ENCODE results near the gene RXRG. TPM values are rescaled to one million over a fixed set of nuclear protein-coding genes. Genes with fewer than 3 reads are reported as not detected.

Gene RXRG
- polyA plus RNA-seq, 1 donor = 51.3 TPM

DNA sequence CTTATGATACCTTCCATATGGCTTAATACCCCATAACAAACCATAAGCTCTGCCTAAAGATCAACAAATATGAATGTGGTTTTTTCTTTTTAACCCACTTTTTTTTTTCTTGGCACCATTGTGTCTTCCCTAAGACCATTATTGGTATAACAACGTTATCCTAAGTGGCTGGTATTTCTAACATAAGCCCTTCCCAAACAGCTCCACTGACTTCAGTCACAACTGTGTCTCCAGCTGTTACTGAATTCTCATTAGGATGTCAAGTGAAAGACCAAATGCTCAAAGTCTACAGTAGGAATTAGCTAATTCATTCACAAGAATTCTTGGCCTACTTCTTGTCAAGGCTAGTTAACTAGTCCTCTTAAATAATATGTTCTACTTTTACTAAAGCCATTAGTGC, 4.2 kb upstream of the RXRG start:
- DNase-seq = no peak

DNA sequence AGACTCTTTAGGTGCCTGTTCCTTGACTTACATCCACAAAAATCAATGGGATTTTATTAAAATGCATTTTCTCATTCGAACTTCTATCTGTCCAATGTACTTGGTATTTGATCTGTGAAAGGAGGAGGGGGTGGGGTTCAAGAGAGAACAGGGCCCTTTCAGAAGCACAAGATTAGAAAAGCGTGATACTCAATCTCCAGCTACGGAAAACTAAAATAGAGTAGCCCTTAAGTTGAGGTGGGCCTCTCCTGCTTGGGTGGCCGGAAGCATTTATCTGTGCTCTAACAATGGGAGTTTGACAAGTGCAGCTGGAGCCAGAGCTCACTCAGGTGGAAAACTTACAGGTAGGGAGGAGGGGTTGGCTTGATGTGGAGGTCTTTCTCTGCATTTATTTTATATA, 462 bp upstream of the RXRG start:
- no peak for DNase-seq

GRCh38 chr1:165443539-165444311, 1.2 kb downstream of the RXRG start:
- DNase-seq = peak; percentile 66

- no peak for DNase-seq
Measured at GRCh38 chr1:165442653-165443052, 2.3 kb downstream of the RXRG start.

GRCh38 chr1:165442053-165442452, 2.9 kb downstream of the RXRG start:
- DNase-seq = no peak

GRCh38 chr1:165441166-165441880, 3.6 kb downstream of the RXRG start:
- no peak for DNase-seq

DNA sequence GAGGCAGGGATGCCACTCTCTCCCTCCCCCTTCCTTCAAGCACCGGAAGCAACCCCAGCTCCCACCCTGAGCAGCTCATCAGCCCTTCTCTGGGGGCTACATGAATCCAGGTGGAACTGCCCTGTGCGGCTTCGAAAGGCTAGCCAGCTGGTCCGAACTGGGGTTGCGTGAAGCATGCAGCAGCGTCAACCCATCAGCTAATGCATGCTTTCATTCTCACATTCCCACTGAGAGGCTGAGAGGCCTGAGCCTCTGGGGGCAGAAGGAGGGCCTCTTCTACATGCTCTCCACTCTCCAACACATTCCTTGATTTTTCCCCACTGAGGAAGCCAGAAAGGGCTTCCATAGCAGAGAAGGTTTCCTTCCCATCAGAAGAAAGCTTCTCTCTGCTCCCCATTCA, 5.6 kb downstream of the RXRG start:
- DNase-seq = no peak

DNA sequence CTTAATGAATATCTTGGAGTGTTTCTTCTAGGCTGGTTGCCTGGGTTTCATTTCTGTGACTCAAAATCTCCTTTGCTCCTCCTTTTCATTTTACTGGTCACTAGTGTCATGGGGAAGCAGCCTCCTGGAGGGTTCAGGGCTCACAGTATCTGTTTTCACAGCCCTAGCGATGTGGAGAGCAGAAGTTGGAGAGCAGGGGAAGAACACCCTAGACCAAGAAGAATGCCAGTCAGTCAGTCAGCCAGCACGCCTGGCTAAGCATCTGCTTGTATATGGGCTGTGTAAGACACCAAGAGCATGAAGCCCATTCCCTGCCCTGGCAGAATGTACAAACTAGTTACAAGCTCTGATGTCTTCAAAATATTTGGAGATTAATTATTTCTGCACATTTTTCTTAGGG, 7.9 kb downstream of the RXRG start:
- no peak for DNase-seq

DNA sequence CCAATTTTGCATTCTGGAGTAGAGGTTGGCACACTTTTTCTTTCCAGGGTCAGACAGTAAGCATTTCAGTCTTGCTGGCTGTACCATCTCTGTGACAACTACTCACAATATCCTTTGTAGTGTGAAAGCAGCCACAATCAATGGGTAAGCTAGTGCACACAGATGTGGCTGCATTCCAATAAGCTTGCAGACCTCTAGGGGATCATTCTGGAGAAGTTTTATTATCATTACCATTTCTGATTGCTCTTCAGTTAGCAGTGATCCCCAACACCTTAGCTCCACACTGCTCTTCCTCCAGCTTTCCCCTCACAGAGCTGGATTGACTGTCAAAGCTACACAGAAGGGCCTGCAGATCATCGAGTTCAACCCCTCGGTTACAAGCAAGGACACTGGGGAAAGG, 9.1 kb downstream of the RXRG start:
- no peak for DNase-seq

DNA sequence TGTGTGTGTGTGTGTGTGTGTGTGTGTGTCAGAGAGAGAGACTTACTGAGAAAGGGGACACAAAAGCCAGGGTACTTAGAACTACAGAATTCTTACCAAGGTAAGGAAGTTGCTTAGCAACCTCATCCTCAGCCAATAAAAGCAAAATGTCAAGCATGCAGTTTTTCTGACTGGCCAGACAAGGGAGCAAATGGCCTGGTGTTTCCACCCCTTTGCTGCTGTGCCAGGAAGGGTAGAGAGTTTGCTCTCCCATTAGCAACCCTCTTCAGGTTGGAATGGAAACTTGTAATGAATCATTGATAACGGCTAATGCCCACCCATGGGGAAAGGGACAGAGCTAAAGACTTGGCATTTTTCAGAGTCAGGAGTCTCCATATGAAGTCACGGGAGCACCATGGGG, 10.6 kb downstream of the RXRG start:
- DNase-seq = no peak

GRCh38 chr1:165431079-165431478, 13.8 kb downstream of the RXRG start:
- DNase-seq = no peak

GRCh38 chr1:165426745-165427144, 18.2 kb downstream of the RXRG start:
- no peak for DNase-seq

DNA sequence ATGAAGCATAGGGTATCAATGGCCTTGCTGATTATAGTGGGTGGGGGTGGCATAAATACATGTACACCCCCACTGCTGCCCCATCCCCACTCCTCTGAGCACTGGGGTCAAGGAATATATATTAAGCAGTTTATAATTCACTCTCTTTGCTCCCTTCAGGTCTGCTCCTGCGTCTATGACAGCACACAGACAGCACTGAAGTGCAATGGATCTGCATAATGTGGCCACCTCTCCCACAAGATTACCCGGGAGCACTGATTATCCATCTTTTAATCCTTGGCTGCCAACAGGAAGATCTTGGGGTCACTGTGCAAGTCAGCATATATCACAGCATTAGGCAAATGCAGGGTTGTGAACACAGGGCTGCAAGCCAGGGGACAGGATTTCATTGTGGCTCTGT, 19.3 kb downstream of the RXRG start:
- no peak for DNase-seq

GRCh38 chr1:165424454-165425216, 20.3 kb downstream of the RXRG start:
- peak; percentile 25 for DNase-seq

- peak; percentile 42 for DNase-seq
Measured at GRCh38 chr1:165423136-165423535, 21.8 kb downstream of the RXRG start.

DNA sequence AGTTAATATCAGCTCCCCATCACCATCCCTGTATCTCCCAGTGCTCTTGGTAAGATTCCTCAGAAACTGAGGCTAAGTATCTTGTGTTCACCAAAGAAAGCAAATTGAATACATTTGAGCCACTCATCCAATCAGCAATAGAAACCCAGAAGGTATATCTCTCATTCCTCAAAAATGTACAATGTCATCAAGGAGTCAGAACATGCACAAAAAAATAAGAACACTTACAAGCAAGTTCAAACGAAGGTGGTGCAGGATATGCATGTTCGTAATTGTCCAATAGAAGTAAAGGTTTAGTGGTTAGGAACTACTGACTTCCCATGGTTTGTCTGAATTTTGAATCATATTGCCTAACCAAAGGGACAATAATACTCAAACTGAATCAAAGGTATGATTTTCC, 24.3 kb downstream of the RXRG start:
- no peak for DNase-seq

- DNase-seq = no peak
Measured at GRCh38 chr1:165419839-165420238, 25.1 kb downstream of the RXRG start.

- no peak for DNase-seq
Measured at GRCh38 chr1:165418195-165418594, 26.7 kb downstream of the RXRG start.

DNA sequence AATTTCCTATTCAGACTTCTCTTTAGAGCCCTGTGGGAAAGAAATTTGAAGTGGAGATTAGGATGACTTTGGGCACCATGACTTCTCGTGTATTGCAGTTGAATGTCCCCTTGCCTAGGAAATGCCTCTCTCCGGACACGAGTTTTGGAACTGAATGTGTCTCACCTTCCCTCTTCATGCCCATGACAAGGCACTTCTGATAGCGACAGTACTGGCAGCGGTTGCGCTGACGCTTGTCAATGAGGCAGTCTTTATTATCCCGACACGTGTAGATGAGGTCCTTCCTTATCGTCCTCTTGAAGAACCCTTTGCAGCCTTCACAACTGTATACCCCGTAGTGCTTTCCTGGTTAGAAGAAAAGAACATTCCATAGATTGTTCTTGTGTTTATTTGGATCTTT, 28.1 kb downstream of the RXRG start:
- no peak for DNase-seq

DNA sequence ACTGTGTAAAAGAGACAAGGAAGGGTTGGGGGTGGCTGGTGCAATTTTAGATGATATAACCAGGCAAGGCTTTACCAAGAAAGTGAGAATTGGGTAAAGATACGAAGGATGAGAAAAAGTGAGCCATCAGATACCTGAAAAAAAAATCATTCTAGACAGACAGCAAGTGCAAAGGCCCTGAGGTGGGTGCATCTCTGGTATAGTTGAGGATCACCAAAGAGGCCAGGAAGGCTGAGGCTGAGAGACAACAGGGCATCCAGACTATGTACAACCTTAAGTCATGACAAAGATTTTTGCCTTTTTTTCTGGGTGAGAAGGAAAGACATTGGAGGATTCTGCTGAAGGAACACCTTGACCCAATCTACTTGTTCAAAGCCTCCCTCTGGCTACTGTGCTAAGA, 29.9 kb downstream of the RXRG start:
- no peak for DNase-seq

DNA sequence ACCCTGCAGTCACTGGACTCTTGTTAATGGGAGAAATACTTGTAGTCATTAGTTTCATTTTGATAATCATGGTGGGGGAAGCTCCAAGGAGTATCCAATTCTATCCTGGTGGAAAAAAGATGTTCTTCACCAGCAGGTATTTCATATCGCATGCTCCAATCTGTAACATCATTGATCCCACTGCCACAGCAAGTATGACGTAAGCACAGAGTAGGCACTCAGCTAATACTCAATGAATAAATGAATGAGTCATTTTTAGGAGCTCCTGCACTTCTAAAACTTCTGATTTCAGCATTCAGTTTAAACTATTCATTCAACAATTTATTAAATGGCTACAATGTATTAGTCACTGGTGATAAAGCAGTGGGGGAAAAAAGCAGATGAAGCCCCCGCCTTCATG, 30.3 kb downstream of the RXRG start:
- DNase-seq = no peak

GRCh38 chr1:165411396-165411795, 33.5 kb downstream of the RXRG start:
- no peak for DNase-seq

- DNase-seq = no peak
Measured at GRCh38 chr1:165409657-165410358, 35.1 kb downstream of the RXRG start.

Data from hindlimb muscle (tissue), 1 donor.